Liver (tissue), 3 donors: Measurements from ENCODE around the gene PMS1.

Source experiments
- CTCF ChIP-seq: fragments of 150-350 bp; IDR thresholded peaks from 2 replicates; pipeline ENCODE4 v1.5.1; 2017; ENCODE audit warnings: improper control_type of control experiment, low read depth, low read length; ENCODE audit not compliant: missing input control
- RXRA ChIP-seq, 2 donors: IDR thresholded peaks; 2 replicates each; pipeline ENCODE4 v1.6.1; 2017 to 2018; ENCODE audit warnings: antibody characterized with exemption in 2 of 2, mild to moderate bottlenecking in 1 of 2
- TAF1 ChIP-seq: conservative IDR thresholded peaks from 2 replicates; pipeline ENCODE4 v1.6.1; 2016; ENCODE audit warnings: antibody characterized with exemption, mild to moderate bottlenecking
- YY1 ChIP-seq: IDR thresholded peaks from 2 replicates; pipeline ENCODE4 v1.6.1; 2016; ENCODE audit warnings: antibody characterized with exemption, mild to moderate bottlenecking
- donor health status: healthy.
- donor health status: healthy.

DNA sequence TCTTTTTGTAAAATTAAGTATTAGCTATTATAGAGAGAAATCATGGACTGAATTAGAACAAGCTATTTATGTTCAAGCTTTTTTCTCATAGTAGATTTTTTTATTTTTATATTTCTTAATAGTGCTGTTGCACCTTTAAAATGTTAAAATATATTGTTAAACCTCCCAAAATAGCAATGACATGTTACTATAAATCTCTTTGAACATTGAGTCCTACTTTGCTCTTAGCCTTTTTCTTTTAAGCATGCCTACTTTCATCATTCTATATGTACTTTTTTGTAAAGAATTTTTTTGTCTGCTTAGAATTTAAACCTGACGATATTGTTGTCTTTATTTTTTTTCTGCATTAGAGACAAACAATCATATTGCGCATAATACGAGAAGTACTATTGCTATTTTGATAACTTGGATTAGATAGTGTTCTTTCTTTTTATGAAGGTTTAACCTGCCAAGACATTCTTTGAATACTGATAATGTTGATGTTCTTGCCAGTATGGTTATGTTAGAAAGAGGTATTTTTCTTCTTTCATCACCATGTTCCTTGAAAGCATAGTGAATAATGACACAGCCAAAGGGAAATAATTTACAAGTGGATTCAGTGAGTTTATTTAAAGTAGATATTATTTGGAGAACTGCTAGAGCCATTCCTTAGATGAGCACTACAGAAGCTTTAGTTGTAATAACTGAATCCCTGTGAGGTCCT is 40.6 kb downstream of the PMS1 start:
- TF ChIP-seq CTCF (no peak), TAF1 (no peak), YY1 (no peak), RXRA (IDR thresholded peaks at IDR 0.05) (no peak)
